ENCODE results near the gene MTFR1L. TPM values are rescaled to one million over a fixed set of nuclear protein-coding genes. Genes with fewer than 3 reads are reported as not detected.
A peak's percentile ranks its signal among the peaks of the same experiment; 100 is the strongest.

MTFR1L gene
- polyA plus RNA-seq, 2 of the 4 experiments (the other 2 are of a cell fraction): 26.1 TPM

DNA sequence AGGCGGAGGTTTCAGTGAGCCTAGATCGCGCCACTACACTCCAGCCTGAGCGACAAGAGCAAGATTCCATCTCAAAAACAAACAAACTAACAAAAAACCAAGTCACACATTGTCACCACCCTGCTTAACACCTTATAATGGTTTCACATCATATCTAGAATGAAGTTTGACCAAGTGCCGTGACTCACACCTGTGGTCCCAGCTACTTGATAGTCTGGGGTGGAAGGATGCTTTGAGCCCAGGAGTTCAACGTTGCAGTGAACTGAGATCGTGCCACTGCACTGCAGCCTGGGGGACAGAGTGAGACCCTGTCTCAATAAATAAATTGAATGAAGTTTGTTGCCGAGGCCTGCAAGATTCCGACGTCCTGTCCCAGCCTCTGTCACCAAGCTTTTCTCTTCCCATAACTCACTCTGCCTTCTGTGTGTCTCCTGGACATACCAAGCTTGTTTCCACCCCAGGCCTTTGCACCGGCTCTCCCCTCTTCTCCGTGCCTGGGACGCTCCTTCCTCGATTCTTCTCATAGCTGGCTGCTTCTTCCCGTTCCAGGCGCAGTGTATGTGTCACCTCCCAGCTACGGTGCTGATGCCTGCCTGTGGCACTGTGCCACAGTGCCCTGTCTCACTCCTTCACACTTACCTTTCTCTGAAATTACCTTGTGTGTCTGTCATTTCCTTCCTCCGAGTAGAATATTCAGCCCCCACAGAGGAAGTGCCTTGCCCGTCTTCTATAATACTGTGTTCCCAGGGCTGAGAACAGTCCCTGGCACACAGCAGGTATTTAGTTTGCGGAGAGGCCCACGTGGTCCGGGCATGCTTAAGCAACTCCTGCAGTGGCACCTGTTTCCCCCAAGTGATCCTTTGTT is 23.6 kb upstream of the MTFR1L start:
- TF ChIP-seq JUN (IDR thresholded peaks at IDR 0.05) (no peak), RCOR1 (IDR thresholded peaks at IDR 0.05; ENCODE audit: low read depth, low read length) (no peak), HOXB5 (CRISPR knock-in tag; IDR thresholded peaks at IDR 0.05) (no peak), ZFP36 (IDR thresholded peaks at IDR 0.05; ENCODE audit: borderline replicate concordance, partially characterized antibody) (no peak), BHLHE40 (IDR thresholded peaks at IDR 0.05; ENCODE audit: low read depth, low read length) (no peak), HOXB13 (CRISPR knock-in tag; IDR thresholded peaks at IDR 0.05; ENCODE audit: low read depth) (no peak), NR3C1 (IDR thresholded peaks at IDR 0.05) (no peak), FOSL2 (IDR thresholded peaks at IDR 0.05) (no peak), FOSL2 (CRISPR knock-in tag; IDR thresholded peaks at IDR 0.05) (no peak), GATA3 (IDR thresholded peaks at IDR 0.05; ENCODE audit: borderline replicate concordance) (no peak), RAD21 (conservative IDR thresholded peaks at IDR 0.05 in 1 of 2, IDR thresholded peaks at IDR 0.05 in 1 of 2) (no peak)
- TF ChIP-seq, protein P1, sequence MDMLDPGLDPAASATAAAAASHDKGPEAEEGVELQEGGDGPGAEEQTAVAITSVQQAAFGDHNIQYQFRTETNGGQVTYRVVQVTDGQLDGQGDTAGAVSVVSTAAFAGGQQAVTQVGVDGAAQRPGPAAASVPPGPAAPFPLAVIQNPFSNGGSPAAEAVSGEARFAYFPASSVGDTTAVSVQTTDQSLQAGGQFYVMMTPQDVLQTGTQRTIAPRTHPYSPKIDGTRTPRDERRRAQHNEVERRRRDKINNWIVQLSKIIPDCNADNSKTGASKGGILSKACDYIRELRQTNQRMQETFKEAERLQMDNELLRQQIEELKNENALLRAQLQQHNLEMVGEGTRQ (IDR thresholded peaks at IDR 0.05): no peak
- TF ChIP-seq, protein P2, sequence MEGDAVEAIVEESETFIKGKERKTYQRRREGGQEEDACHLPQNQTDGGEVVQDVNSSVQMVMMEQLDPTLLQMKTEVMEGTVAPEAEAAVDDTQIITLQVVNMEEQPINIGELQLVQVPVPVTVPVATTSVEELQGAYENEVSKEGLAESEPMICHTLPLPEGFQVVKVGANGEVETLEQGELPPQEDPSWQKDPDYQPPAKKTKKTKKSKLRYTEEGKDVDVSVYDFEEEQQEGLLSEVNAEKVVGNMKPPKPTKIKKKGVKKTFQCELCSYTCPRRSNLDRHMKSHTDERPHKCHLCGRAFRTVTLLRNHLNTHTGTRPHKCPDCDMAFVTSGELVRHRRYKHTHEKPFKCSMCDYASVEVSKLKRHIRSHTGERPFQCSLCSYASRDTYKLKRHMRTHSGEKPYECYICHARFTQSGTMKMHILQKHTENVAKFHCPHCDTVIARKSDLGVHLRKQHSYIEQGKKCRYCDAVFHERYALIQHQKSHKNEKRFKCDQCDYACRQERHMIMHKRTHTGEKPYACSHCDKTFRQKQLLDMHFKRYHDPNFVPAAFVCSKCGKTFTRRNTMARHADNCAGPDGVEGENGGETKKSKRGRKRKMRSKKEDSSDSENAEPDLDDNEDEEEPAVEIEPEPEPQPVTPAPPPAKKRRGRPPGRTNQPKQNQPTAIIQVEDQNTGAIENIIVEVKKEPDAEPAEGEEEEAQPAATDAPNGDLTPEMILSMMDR (IDR thresholded peaks at IDR 0.05): no peak
- TF ChIP-seq, protein P3, sequence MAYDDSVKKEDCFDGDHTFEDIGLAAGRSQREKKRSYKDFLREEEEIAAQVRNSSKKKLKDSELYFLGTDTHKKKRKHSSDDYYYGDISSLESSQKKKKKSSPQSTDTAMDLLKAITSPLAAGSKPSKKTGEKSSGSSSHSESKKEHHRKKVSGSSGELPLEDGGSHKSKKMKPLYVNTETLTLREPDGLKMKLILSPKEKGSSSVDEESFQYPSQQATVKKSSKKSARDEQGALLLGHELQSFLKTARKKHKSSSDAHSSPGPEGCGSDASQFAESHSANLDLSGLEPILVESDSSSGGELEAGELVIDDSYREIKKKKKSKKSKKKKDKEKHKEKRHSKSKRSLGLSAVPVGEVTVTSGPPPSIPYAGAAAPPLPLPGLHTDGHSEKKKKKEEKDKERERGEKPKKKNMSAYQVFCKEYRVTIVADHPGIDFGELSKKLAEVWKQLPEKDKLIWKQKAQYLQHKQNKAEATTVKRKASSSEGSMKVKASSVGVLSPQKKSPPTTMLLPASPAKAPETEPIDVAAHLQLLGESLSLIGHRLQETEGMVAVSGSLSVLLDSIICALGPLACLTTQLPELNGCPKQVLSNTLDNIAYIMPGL (CRISPR knock-in tag; IDR thresholded peaks at IDR 0.05; ENCODE audit: borderline replicate concordance): no peak
- Histone ChIP-seq H3K4me1 (peaks cover 8% of the 10 kb centered on the region; the same call in 2 of the 3 replicates), H3K9me3 (no peaks in the 10 kb centered on the region), H3K4me2 (no peak overlapping the region), H3K27ac (peak overlapping the region in 1 of 2 experiments; percentile 55; a peak in 2 of 6 replicates), H3K4me3 (no peak overlapping the region)
- CTCF ChIA-PET: interaction anchor here (0.8 to 1.7 kb wide), 16 partner anchors 8 to 318 kb away, joined by 3 to 13 read pairs (median 4); no protein-coding TSS in a partner anchor
- POLR2A ChIA-PET: no interaction called here
- ATAC-seq (no peak), DNase-seq (ENCODE audit: low read depth in 1 of 2, low spot score in 1 of 2) (no peak), FAIRE-seq (no peak)
- 85% methylated on average over 22 of the region's 22 CpGs for WGBS (ENCODE audit: missing lambda C conversion rate)

DNA sequence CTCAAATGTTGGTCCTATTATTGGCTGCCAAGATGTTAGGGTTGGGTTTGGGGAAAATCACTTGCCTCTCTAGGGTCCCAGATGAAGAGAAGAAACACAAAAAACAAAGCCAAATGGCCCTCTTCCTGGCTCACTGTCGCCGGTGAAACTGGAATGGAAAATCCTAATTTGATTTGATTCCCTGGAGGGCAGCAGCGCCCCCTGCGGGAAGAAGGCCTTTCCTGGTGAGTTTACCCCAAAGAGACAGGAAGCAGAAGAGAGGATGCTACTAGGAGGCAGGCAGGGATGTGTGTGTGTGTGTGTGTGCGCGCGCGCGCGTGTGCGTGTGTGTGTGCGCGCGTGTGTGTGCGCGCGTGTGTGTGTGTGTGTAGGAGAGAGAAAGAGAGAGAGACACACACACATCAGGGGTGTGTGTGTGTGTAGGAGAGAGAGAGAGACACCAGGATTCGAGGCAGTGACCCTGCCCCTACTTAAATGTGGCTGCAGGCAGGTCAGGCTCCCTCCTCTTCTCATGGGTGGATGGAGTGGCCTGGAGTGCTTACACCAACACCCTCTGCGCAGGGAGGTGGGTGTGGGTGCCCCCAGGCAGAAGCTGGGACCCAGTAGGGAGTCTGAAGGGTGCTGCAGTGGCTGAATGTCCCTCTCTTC is 22.8 kb upstream of the MTFR1L start:
- Histone ChIP-seq H3K4me3 (no peak overlapping the region), H3K4me1 (peaks cover 8% of the 10 kb centered on the region; the same call in 2 of the 3 replicates), H3K9me3 (no peaks in the 10 kb centered on the region), H3K27ac (peak overlapping the region in 1 of 2 experiments; percentile 55; a peak in 2 of 6 replicates), H3K4me2 (peak overlapping the region; percentile 44; the same call in 2 of the 3 replicates)
- CTCF ChIA-PET: interaction anchor here (0.7 to 3.3 kb wide), 21 partner anchors 9 to 341 kb away, joined by 3 to 30 read pairs (median 3); no protein-coding TSS in a partner anchor
- ATAC-seq (peak; percentile 67 to 77; a peak in 5 of 6 replicates), FAIRE-seq (no peak), DNase-seq (ENCODE audit: low read depth in 1 of 2, low spot score in 1 of 2) (peak; percentile 36 to 72)
- WGBS (ENCODE audit: missing lambda C conversion rate): 9% methylated on average over 19 of the region's 19 CpGs
- TF ChIP-seq MYC (IDR thresholded peaks at IDR 0.05; ENCODE audit: borderline replicate concordance, low read length): no peak
- TF ChIP-seq, protein P4, sequence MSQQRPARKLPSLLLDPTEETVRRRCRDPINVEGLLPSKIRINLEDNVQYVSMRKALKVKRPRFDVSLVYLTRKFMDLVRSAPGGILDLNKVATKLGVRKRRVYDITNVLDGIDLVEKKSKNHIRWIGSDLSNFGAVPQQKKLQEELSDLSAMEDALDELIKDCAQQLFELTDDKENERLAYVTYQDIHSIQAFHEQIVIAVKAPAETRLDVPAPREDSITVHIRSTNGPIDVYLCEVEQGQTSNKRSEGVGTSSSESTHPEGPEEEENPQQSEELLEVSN (IDR thresholded peaks at IDR 0.05; ENCODE audit: borderline replicate concordance, low read depth): no peak
- TF ChIP-seq, protein P2 (IDR thresholded peaks at IDR 0.05): peak; percentile 76
- peak; percentile 89 for TF ChIP-seq SMC3 (IDR thresholded peaks at IDR 0.05)
- TF ChIP-seq RAD21 (conservative IDR thresholded peaks at IDR 0.05 in 1 of 2, IDR thresholded peaks at IDR 0.05 in 1 of 2): peak; percentile 84 to 85
- no peak for TF ChIP-seq NFE2L2 (conservative IDR thresholded peaks at IDR 0.05; ENCODE audit: low read length)
- TF ChIP-seq RNF2 (IDR thresholded peaks at IDR 0.05; ENCODE audit: borderline replicate concordance, low read depth): no peak
- no peak for TF ChIP-seq CBX2 (IDR thresholded peaks at IDR 0.05; ENCODE audit: borderline replicate concordance, low read depth)
- TF ChIP-seq, protein P3 (CRISPR knock-in tag; IDR thresholded peaks at IDR 0.05; ENCODE audit: borderline replicate concordance): no peak
- TF ChIP-seq, protein P5, sequence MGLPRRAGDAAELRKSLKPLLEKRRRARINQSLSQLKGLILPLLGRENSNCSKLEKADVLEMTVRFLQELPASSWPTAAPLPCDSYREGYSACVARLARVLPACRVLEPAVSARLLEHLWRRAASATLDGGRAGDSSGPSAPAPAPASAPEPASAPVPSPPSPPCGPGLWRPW (IDR thresholded peaks at IDR 0.05): no peak
- POLR2A ChIA-PET: no interaction called here
